ENCODE data around the gene MYL10. TPM values are rescaled to one million over a fixed set of nuclear protein-coding genes. Genes with fewer than 3 reads are reported as not detected.

MYL10 gene
- total and polyA plus RNA-seq, 2 donors (not counting 3 experiments of a cell fraction or from before 2014, with no cell fraction given) = not detected

DNA sequence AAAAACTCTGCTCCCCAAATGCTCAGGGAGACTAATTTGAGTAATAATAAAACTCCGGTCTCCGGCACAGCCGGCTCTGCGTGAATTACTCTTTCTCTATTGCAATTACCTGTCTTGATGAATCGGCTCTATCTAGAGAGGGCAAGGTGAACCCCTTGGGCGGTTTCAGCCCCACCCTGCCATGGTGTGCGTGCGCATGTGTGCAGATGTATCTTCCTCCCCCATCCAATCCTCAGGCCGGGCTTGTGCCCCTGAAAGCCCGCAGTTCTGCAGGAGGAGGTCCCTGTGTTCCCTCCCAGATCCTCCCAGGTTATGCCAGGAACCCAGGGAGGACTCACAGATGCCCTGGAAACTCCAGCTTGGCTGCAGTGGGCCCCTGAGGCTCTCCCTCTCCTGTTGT, 48.3 kb upstream of the MYL10 start:
- ChIA-PET CTCF (no interaction called here), POLR2A (no interaction called here)
- no peaks in the 10 kb centered on the region for H3K27me3 ChIP-seq (ENCODE audit: control insufficient read depth in 2 of 2, insufficient read depth in 2 of 2, low read length in 2 of 2)
- dilution Hi-C loops (cut with MboI; ENCODE audit: extremely low pct_ligation_motif_present, low sequenced_read_pairs) = no loop called here
- H3K27ac ChIP-seq (ENCODE audit: insufficient read depth, low read depth, low read length) = no peak overlapping the region
- no TSS peak for BruUV-seq (replicated peaks)
- H3K9me3 ChIP-seq (replicated peaks; ENCODE audit: control insufficient read depth, insufficient read depth, low read length) = no peaks in the 10 kb centered on the region
- no peak overlapping the region for H3K4me2 ChIP-seq (ENCODE audit: insufficient read depth, low read length)
- no peak overlapping the region for H3K9ac ChIP-seq (replicated peaks; ENCODE audit: extremely low read depth, insufficient read depth, low read length)
- H3K4me3 ChIP-seq (replicated peaks in 1 of 3; ENCODE audit: insufficient read depth in 1 of 3, low read depth in 1 of 3, low read length in 3 of 3) = no peak overlapping the region
- H3K79me2 ChIP-seq (ENCODE audit: control insufficient read depth, insufficient read depth, low read length) = no peaks in the 10 kb centered on the region
- TF ChIP-seq GATA2 (IDR thresholded peaks at IDR 0.05; ENCODE audit: insufficient read depth, insufficient read length, low read depth, low read length) (no peak), JUN (IDR thresholded peaks at IDR 0.05; ENCODE audit: borderline replicate concordance, insufficient read depth, insufficient read length, low read depth) (no peak), MYC (IDR thresholded peaks at IDR 0.05; ENCODE audit: low read depth, low read length) (no peak), POLR2AphosphoS5 (IDR thresholded peaks at IDR 0.05; ENCODE audit: insufficient read depth, low read depth, low read length) (no peak), EZH2 (IDR thresholded peaks at IDR 0.05; ENCODE audit: borderline replicate concordance, low read depth, low read length, severe bottlenecking) (no peak), FOS (IDR thresholded peaks at IDR 0.05; ENCODE audit: borderline replicate concordance, insufficient read depth, low read length) (no peak), POLR2A (IDR thresholded peaks at IDR 0.05; ENCODE audit: low read depth, low read length) (no peak)
- TF ChIP-seq, protein P1, sequence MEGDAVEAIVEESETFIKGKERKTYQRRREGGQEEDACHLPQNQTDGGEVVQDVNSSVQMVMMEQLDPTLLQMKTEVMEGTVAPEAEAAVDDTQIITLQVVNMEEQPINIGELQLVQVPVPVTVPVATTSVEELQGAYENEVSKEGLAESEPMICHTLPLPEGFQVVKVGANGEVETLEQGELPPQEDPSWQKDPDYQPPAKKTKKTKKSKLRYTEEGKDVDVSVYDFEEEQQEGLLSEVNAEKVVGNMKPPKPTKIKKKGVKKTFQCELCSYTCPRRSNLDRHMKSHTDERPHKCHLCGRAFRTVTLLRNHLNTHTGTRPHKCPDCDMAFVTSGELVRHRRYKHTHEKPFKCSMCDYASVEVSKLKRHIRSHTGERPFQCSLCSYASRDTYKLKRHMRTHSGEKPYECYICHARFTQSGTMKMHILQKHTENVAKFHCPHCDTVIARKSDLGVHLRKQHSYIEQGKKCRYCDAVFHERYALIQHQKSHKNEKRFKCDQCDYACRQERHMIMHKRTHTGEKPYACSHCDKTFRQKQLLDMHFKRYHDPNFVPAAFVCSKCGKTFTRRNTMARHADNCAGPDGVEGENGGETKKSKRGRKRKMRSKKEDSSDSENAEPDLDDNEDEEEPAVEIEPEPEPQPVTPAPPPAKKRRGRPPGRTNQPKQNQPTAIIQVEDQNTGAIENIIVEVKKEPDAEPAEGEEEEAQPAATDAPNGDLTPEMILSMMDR (IDR thresholded peaks at IDR 0.05; ENCODE audit: extremely low read depth in 1 of 2, insufficient read depth in 1 of 2, low read depth in 1 of 2, low read length in 2 of 2) = no peak
- TF ChIP-seq, protein P2, sequence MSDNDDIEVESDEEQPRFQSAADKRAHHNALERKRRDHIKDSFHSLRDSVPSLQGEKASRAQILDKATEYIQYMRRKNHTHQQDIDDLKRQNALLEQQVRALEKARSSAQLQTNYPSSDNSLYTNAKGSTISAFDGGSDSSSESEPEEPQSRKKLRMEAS (IDR thresholded peaks at IDR 0.05; ENCODE audit: insufficient read depth, insufficient read length) = no peak
- H2AFZ ChIP-seq (ENCODE audit: low read depth, low read length) = no peak overlapping the region
- no peak for DNase-seq (ENCODE audit: low read depth, low spot score)
- intact Hi-C loops (cut with micrococcal nuclease) = no loop called here
- FAIRE-seq = no peak
- H3K36me3 ChIP-seq (ENCODE audit: control insufficient read depth in 2 of 2, extremely low read depth in 1 of 2, insufficient read depth in 2 of 2, low read length in 2 of 2) = no peaks in the 10 kb centered on the region
- H4K20me1 ChIP-seq (replicated peaks; ENCODE audit: control insufficient read depth, extremely low read depth, insufficient read depth, low read length) = no peaks in the 10 kb centered on the region
- H3K9me1 ChIP-seq (replicated peaks; ENCODE audit: control insufficient read depth, extremely low read depth, insufficient read depth, low read length) = no peaks in the 10 kb centered on the region
- H3K4me1 ChIP-seq (ENCODE audit: control insufficient read depth, extremely low read depth, insufficient read depth, low read length) = peaks cover 11% of the 10 kb centered on the region

Data from endothelial cell of umbilical vein (primary cell).